GM19193 (cell line): ENCODE results near the gene HIRIP3.

Experiments
- POLR2A ChIP-seq: IDR thresholded peaks from 4 replicates; pipeline ENCODE4 v1.6.1; 2011; ENCODE audit not compliant: insufficient read depth, insufficient read length; ENCODE audit errors: extremely low read depth

Gene HIRIP3

GRCh38 chr16:30023586-30023985 is 28.2 kb upstream of the HIRIP3 start:
- TF ChIP-seq POLR2A, result no peak

- no peak for TF ChIP-seq POLR2A
These were observed 27.5 kb upstream of the HIRIP3 start, which contains the start of gene C16orf92 for GRCh38 chr16:30022887-30023286. Gene C16orf92 (plus strand): TSS chr16:30023198. CDS start chr16:30023341, 143 bp downstream.

GRCh38 chr16:30018731-30019158 is 23.3 kb upstream of the HIRIP3 start:
- no peak for TF ChIP-seq POLR2A

- no peak for TF ChIP-seq POLR2A
These were observed 21.9 kb upstream of the HIRIP3 start for GRCh38 chr16:30017277-30017656.

- no peak for TF ChIP-seq POLR2A
These were observed 21.3 kb upstream of the HIRIP3 start for GRCh38 chr16:30016555-30017276.

- no peak for TF ChIP-seq POLR2A
These were observed 16.5 kb upstream of the HIRIP3 start for GRCh38 chr16:30011714-30012504.

GRCh38 chr16:30010844-30011713 is 15.7 kb upstream of the HIRIP3 start, which contains the start of gene DOC2A:
Gene DOC2A (minus strand): TSS chr16:30011027. CDS start chr16:30010222, 805 bp downstream.
- no peak for TF ChIP-seq POLR2A

GRCh38 chr16:30009990-30010843 is 14.8 kb upstream of the HIRIP3 start:
- TF ChIP-seq POLR2A, result no peak

- no peak for TF ChIP-seq POLR2A
These were observed 13.9 kb upstream of the HIRIP3 start for GRCh38 chr16:30009085-30009862.

- TF ChIP-seq POLR2A, result no peak
These were observed 12.0 kb upstream of the HIRIP3 start for GRCh38 chr16:30007378-30007895.

GRCh38 chr16:30006659-30007377 is 11.4 kb upstream of the HIRIP3 start:
- no peak for TF ChIP-seq POLR2A

GRCh38 chr16:30006095-30006473 is 10.7 kb upstream of the HIRIP3 start:
- TF ChIP-seq POLR2A, result peak; percentile 6

- TF ChIP-seq POLR2A, result no peak
These were observed 10.1 kb upstream of the HIRIP3 start for GRCh38 chr16:30005341-30006094.
